HepG2 (cell line): ENCODE data around the gene DMGDH. TPM values are rescaled to one million over a fixed set of nuclear protein-coding genes. Genes with fewer than 3 reads are reported as not detected.

Experiments used
- ATF1 ChIP-seq: IDR thresholded peaks from 2 replicates; pipeline ENCODE4 v1.6.1; 2016; ENCODE audit warnings: mild to moderate bottlenecking, control low read depth
- EP300 ChIP-seq, 3 experiments: sonication (generic) in 1 of 3; formaldehyde crosslinking in 1 of 3; IDR thresholded peaks; 2 replicates each; pipeline versions ENCODE4 v1.5.1 to v1.6.1; 2011 to 2020; ENCODE audit warnings: low read depth in 2 of 3, low read length in 2 of 3, borderline replicate concordance in 1 of 3, improper control_type of control experiment in 1 of 3, mild to moderate bottlenecking in 1 of 3, missing genetic modification reagents in 1 of 3, moderate library complexity in 1 of 3
- HDAC1 ChIP-seq: sonication (generic); formaldehyde crosslinking; IDR thresholded peaks from 2 replicates; pipeline ENCODE4 v1.5.1; 2020; ENCODE audit warnings: mild to moderate bottlenecking, missing genetic modification reagents
- KDM4B ChIP-seq: sonication (generic); formaldehyde crosslinking; IDR thresholded peaks from 2 replicates; pipeline ENCODE4 v1.4.0; 2020; ENCODE audit warnings: missing genetic modification reagents
- KLF15 ChIP-seq: sonication (generic); formaldehyde crosslinking; IDR thresholded peaks from 2 replicates; pipeline ENCODE4 v1.8.1; 2023; ENCODE audit warnings: borderline replicate concordance, mild to moderate bottlenecking, inconsistent platforms, missing genetic modification reagents, mixed read lengths
- RCOR2 ChIP-seq: IDR thresholded peaks from 2 replicates; pipeline ENCODE4 v1.6.1; 2016; ENCODE audit warnings: missing biosample characterization, missing genetic modification reagents
- SIX1 ChIP-seq: sonication (generic); formaldehyde crosslinking; IDR thresholded peaks from 2 replicates; pipeline ENCODE4 v1.4.0; 2020; ENCODE audit warnings: missing genetic modification reagents, borderline replicate concordance
- TARDBP ChIP-seq: sonication (generic); formaldehyde crosslinking; IDR thresholded peaks from 2 replicates; pipeline ENCODE4 v1.8.0; 2022; ENCODE audit warnings: mild to moderate bottlenecking, missing genetic modification reagents
- YEATS2 ChIP-seq: sonication (generic); formaldehyde crosslinking; IDR thresholded peaks from 2 replicates; pipeline ENCODE4 v1.4.0; 2020; ENCODE audit warnings: missing genetic modification reagents, borderline replicate concordance
- ZNF691 ChIP-seq: sonication (generic); formaldehyde crosslinking; IDR thresholded peaks from 2 replicates; pipeline ENCODE4 v1.4.0; 2020; ENCODE audit warnings: missing genetic modification reagents, low read depth, mild to moderate bottlenecking, borderline replicate concordance
- ZNF768 ChIP-seq: sonication (generic); formaldehyde crosslinking; IDR thresholded peaks from 2 replicates; pipeline ENCODE4 v1.4.0; 2020; ENCODE audit warnings: missing genetic modification reagents
- ZNF878 ChIP-seq: sonication (generic); formaldehyde crosslinking; IDR thresholded peaks from 2 replicates; pipeline ENCODE4 v1.8.1; 2023; ENCODE audit warnings: mild to moderate bottlenecking, missing genetic modification reagents, moderate library complexity
- polyA plus RNA-seq, 8 experiments: library from polyadenylated mRNA; depleted of rRNA in 3 of 8; stranded (reverse) in 7 of 8; unstranded in 1 of 8; fragments of >200 nt; fragmentation: Illumina TruSeq in 4 of 8; extraction: Trizol in 4 of 8; gene quantifications; 2 replicates each; pipeline versions ENCODE4 v1.2.1 to v1.2.3, GENCODE V29; 2011 to 2016; ENCODE audit warnings: low read depth in 4 of 8, missing spikeins in 1 of 8, mixed read lengths in 1 of 8; ENCODE audit not compliant: insufficient read depth in 1 of 8
- total RNA-seq, 5 experiments: library from RNA; depleted of rRNA; stranded (reverse); fragments of >200 nt; fragmentation: Illumina TruSeq; extraction: Trizol; gene quantifications; 2 replicates each; pipeline ENCODE4 v1.2.3, GENCODE V29; 2016; ENCODE audit warnings: low read depth in 1 of 5
- TF ChIP-seq, protein P1 (sequence below): IDR thresholded peaks from 2 replicates; pipeline ENCODE4 v1.4.0; 2020; ENCODE audit warnings: mild to moderate bottlenecking, missing genetic modification reagents
- TF ChIP-seq, protein P2 (sequence below): sonication (generic); formaldehyde crosslinking; IDR thresholded peaks from 2 replicates; pipeline ENCODE4 v1.4.0; 2020; ENCODE audit warnings: missing genetic modification reagents

Gene DMGDH
- total and polyA plus RNA-seq, 2 of the 13 experiments (the other 11 are each of a cell fraction or from before 2014, with no cell fraction given) = 3.6 to 7.9 TPM

- TF ChIP-seq, protein P1, sequence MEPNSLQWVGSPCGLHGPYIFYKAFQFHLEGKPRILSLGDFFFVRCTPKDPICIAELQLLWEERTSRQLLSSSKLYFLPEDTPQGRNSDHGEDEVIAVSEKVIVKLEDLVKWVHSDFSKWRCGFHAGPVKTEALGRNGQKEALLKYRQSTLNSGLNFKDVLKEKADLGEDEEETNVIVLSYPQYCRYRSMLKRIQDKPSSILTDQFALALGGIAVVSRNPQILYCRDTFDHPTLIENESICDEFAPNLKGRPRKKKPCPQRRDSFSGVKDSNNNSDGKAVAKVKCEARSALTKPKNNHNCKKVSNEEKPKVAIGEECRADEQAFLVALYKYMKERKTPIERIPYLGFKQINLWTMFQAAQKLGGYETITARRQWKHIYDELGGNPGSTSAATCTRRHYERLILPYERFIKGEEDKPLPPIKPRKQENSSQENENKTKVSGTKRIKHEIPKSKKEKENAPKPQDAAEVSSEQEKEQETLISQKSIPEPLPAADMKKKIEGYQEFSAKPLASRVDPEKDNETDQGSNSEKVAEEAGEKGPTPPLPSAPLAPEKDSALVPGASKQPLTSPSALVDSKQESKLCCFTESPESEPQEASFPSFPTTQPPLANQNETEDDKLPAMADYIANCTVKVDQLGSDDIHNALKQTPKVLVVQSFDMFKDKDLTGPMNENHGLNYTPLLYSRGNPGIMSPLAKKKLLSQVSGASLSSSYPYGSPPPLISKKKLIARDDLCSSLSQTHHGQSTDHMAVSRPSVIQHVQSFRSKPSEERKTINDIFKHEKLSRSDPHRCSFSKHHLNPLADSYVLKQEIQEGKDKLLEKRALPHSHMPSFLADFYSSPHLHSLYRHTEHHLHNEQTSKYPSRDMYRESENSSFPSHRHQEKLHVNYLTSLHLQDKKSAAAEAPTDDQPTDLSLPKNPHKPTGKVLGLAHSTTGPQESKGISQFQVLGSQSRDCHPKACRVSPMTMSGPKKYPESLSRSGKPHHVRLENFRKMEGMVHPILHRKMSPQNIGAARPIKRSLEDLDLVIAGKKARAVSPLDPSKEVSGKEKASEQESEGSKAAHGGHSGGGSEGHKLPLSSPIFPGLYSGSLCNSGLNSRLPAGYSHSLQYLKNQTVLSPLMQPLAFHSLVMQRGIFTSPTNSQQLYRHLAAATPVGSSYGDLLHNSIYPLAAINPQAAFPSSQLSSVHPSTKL (CRISPR knock-in tag) = peak; percentile 96
- TF ChIP-seq TARDBP (CRISPR knock-in tag) (peak; percentile 60; the same call in 1 of the 2 replicates), SIX1 (CRISPR knock-in tag) (peak; percentile 97), ZNF768 (no peak), KLF15 (no peak), ATF1 (CRISPR knock-in tag) (no peak; the same call in 1 of the 2 replicates), HDAC1 (peak; percentile 55), YEATS2 (CRISPR knock-in tag) (no peak), RCOR2 (peak; percentile 87), ZNF878 (no peak), EP300 (IDR thresholded peaks at IDR 0.05; ENCODE audit: low read depth in 2 of 2, low read length in 2 of 2) (peak in 1 of 2 experiments; percentile 77; a peak in 2 of 4 replicates), EP300 (CRISPR knock-in tag; IDR thresholded peaks at IDR 0.05; ENCODE audit: borderline replicate concordance) (no peak), ZNF691 (CRISPR knock-in tag) (no peak), KDM4B (no peak)
- TF ChIP-seq, protein P2, sequence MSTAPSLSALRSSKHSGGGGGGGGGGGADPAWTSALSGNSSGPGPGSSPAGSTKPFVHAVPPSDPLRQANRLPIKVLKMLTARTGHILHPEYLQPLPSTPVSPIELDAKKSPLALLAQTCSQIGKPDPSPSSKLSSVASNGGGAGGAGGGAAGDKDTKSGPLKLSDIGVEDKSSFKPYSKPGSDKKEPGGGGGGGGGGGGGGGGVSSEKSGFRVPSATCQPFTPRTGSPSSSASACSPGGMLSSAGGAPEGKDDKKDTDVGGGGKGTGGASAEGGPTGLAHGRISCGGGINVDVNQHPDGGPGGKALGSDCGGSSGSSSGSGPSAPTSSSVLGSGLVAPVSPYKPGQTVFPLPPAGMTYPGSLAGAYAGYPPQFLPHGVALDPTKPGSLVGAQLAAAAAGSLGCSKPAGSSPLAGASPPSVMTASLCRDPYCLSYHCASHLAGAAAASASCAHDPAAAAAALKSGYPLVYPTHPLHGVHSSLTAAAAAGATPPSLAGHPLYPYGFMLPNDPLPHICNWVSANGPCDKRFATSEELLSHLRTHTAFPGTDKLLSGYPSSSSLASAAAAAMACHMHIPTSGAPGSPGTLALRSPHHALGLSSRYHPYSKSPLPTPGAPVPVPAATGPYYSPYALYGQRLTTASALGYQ (CRISPR knock-in tag) = peak; percentile 62; the same call in 1 of the 2 replicates
These were observed 45.5 kb downstream of the DMGDH start (continued) for GRCh38 chr5:79023947-79024346.
